ENCODE data around the gene ATP10A.

ATP10A gene

GRCh38 chr15:25727867-25728600 lies 135.1 kb downstream of the ATP10A start:
- H3K27ac ChIP-seq: no peak overlapping the region
- H2AFZ ChIP-seq: no peak overlapping the region
- TF ChIP-seq CTCF (IDR thresholded peaks at IDR 0.05): no peak

GRCh38 chr15:25727116-25727515 lies 136.0 kb downstream of the ATP10A start:
- Histone ChIP-seq H3K27ac (no peak overlapping the region), H3K36me3 (ENCODE audit: control insufficient read depth, insufficient read depth, low read length) (no peaks in the 10 kb centered on the region), H3K27me3 (ENCODE audit: control insufficient read depth, insufficient read depth, low read length) (no peaks in the 10 kb centered on the region), H3K9ac (no peak overlapping the region), H3K4me1 (no peaks in the 10 kb centered on the region), H3K4me2 (ENCODE audit: low read length) (no peak overlapping the region), H3K79me2 (no peaks in the 10 kb centered on the region), H2AFZ (no peak overlapping the region), H3K9me3 (ENCODE audit: control insufficient read depth, low read length) (no peaks in the 10 kb centered on the region), H3K4me3 (ENCODE audit: low read depth, low read length) (no peak overlapping the region)
- TF ChIP-seq CTCF (IDR thresholded peaks at IDR 0.05): no peak

More at GRCh38 chr15:25727867-25728600, 135.1 kb downstream of the ATP10A start:
- no peaks in the 10 kb centered on the region for H3K79me2 ChIP-seq
- H3K27me3 ChIP-seq (ENCODE audit: control insufficient read depth, insufficient read depth, low read length): no peaks in the 10 kb centered on the region
- H3K36me3 ChIP-seq (ENCODE audit: control insufficient read depth, insufficient read depth, low read length): no peaks in the 10 kb centered on the region
- no peak overlapping the region for H3K4me2 ChIP-seq (ENCODE audit: low read length)
- no peak overlapping the region for H3K4me3 ChIP-seq (ENCODE audit: low read depth, low read length)
- no peak overlapping the region for H3K9ac ChIP-seq
- no peaks in the 10 kb centered on the region for H3K4me1 ChIP-seq
- H3K9me3 ChIP-seq (ENCODE audit: control insufficient read depth, low read length): no peaks in the 10 kb centered on the region

- no peaks in the 10 kb centered on the region for H3K27me3 ChIP-seq (ENCODE audit: control insufficient read depth, insufficient read depth, low read length)
- no peak overlapping the region for H3K27ac ChIP-seq
- no peaks in the 10 kb centered on the region for H3K9me3 ChIP-seq (ENCODE audit: control insufficient read depth, low read length)
- H3K4me1 ChIP-seq: peaks cover 2% of the 10 kb centered on the region
- no peaks in the 10 kb centered on the region for H3K36me3 ChIP-seq (ENCODE audit: control insufficient read depth, insufficient read depth, low read length)
- no peak overlapping the region for H3K4me2 ChIP-seq (ENCODE audit: low read length)
- no peak overlapping the region for H2AFZ ChIP-seq
- H3K79me2 ChIP-seq: no peaks in the 10 kb centered on the region
- no peak overlapping the region for H3K9ac ChIP-seq
- TF ChIP-seq CTCF (IDR thresholded peaks at IDR 0.05): no peak
- H3K4me3 ChIP-seq (ENCODE audit: low read depth, low read length): no peak overlapping the region
These were observed 137.4 kb downstream of the ATP10A start for GRCh38 chr15:25725758-25726157.

- TF ChIP-seq CTCF (IDR thresholded peaks at IDR 0.05): no peak
- Histone ChIP-seq H3K4me2 (ENCODE audit: low read length) (no peak overlapping the region), H2AFZ (no peak overlapping the region)
These were observed 138.2 kb downstream of the ATP10A start for GRCh38 chr15:25724899-25725298.

GRCh38 chr15:25721605-25721955 lies 141.5 kb downstream of the ATP10A start:
- no peak overlapping the region for H3K4me3 ChIP-seq (ENCODE audit: low read depth, low read length)
- H3K9ac ChIP-seq: no peak overlapping the region
- H3K36me3 ChIP-seq (ENCODE audit: control insufficient read depth, insufficient read depth, low read length): no peaks in the 10 kb centered on the region
- no peaks in the 10 kb centered on the region for H3K9me3 ChIP-seq (ENCODE audit: control insufficient read depth, low read length)
- peaks cover 2% of the 10 kb centered on the region for H3K4me1 ChIP-seq
- no peak for TF ChIP-seq CTCF (IDR thresholded peaks at IDR 0.05)
- no peaks in the 10 kb centered on the region for H3K79me2 ChIP-seq
- no peak overlapping the region for H3K4me2 ChIP-seq (ENCODE audit: low read length)
- no peak overlapping the region for H3K27ac ChIP-seq
- no peak overlapping the region for H2AFZ ChIP-seq
- H3K27me3 ChIP-seq (ENCODE audit: control insufficient read depth, insufficient read depth, low read length): no peaks in the 10 kb centered on the region

More at GRCh38 chr15:25724899-25725298, 138.2 kb downstream of the ATP10A start:
- Histone ChIP-seq H3K27ac (no peak overlapping the region), H3K9me3 (ENCODE audit: control insufficient read depth, low read length) (no peaks in the 10 kb centered on the region), H3K79me2 (no peaks in the 10 kb centered on the region), H3K9ac (no peak overlapping the region), H3K27me3 (ENCODE audit: control insufficient read depth, insufficient read depth, low read length) (no peaks in the 10 kb centered on the region), H3K36me3 (ENCODE audit: control insufficient read depth, insufficient read depth, low read length) (no peaks in the 10 kb centered on the region), H3K4me1 (peaks cover 2% of the 10 kb centered on the region), H3K4me3 (ENCODE audit: low read depth, low read length) (no peak overlapping the region)
